Stimulated activated CD4-positive, alpha-beta T cell treated with anti-CD3 and anti-CD28 coated beads, Interleukin-15, amount 100 ng/mL, for 48 hours (primary cell): ENCODE data around the gene UBE4A.

Source experiments
- DNase-seq, 2 donors: peaks; one replicate each; pipeline ENCODE4 v3.0.0-alpha.2; 2020; ENCODE audit warnings: low read depth in 2 of 2

The UBE4A gene, protein sequence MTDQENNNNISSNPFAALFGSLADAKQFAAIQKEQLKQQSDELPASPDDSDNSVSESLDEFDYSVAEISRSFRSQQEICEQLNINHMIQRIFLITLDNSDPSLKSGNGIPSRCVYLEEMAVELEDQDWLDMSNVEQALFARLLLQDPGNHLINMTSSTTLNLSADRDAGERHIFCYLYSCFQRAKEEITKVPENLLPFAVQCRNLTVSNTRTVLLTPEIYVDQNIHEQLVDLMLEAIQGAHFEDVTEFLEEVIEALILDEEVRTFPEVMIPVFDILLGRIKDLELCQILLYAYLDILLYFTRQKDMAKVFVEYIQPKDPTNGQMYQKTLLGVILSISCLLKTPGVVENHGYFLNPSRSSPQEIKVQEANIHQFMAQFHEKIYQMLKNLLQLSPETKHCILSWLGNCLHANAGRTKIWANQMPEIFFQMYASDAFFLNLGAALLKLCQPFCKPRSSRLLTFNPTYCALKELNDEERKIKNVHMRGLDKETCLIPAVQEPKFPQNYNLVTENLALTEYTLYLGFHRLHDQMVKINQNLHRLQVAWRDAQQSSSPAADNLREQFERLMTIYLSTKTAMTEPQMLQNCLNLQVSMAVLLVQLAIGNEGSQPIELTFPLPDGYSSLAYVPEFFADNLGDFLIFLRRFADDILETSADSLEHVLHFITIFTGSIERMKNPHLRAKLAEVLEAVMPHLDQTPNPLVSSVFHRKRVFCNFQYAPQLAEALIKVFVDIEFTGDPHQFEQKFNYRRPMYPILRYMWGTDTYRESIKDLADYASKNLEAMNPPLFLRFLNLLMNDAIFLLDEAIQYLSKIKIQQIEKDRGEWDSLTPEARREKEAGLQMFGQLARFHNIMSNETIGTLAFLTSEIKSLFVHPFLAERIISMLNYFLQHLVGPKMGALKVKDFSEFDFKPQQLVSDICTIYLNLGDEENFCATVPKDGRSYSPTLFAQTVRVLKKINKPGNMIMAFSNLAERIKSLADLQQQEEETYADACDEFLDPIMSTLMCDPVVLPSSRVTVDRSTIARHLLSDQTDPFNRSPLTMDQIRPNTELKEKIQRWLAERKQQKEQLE

DNA sequence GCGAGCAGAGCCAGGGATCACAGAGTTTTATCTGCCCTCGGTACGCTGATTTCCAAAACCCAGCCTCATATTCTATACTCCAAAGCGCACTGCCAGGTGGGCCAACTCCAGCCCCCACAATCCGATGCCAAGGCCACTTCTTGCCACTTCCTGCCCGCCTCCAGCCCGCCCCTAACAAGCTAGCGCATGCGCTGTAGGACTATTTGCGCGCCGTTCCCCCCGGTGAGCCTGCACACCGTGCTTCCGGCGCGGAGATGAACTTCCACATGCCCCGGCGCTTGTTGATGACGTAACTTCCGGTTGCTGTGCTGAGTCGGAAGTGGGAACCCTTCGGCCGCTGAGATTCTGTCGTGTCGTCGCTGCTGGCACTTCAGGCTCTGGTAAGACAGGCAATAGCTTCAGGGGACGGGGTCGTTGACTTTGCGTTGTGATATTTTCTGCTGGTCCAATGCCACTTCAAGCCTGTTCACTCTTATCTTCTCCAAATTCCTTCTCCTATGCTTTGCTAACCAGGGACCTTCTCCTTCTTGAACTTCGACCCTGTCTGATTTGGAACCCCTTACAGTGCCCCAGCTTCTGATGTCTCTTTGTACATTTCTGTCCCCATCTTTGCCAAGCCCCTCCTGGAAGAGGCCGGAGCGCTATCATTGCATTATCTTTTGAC, at the start of gene UBE4A:
Gene UBE4A (plus strand): TSS at position 306 of the 664 bp plus-strand sequence. CDS start 5,481 bp downstream, outside the sequence.
- DNase-seq: peak; percentile 97 to 99

DNA sequence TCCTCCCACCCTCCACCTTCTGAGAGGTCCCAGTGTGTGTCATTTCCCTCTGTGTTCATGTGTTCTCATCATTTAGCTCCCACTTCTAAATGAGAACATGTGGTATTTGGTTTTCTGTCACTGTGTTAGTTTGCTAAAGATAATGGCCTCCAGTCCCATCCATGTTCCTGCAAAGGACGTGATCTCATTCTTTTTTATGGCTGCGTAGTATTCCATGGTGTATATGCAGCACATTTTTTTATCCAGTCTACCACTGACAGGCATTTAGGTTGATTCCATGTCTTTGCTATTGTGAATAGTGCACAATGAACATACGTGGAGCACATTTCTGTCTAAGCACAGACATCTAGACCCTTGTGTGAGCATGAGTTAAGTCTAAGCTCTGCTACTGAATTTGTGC, 49.1 kb upstream of the UBE4A start:
- DNase-seq: no peak

GRCh38 chr11:118310781-118311485, 48.5 kb upstream of the UBE4A start:
- no peak for DNase-seq

DNA sequence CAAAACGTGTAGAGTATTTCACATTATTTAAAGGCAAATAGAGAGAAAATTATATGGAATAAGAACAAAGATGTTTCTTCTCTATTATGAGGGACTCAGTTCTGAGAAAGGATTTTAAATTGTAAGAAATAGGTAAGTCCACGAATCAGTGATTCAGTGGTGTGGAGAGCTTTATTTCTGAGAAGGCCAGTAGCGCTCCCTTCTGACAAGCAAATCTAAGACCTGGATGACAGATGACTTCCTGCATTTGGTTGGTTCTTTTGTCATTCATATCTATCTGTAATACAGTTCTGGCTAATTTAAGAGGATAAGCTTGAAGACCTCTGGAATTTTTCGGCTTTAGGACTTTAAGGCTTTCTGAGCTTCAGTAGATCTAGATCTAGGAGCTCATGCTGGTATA, 47.9 kb upstream of the UBE4A start:
- no peak for DNase-seq

DNA sequence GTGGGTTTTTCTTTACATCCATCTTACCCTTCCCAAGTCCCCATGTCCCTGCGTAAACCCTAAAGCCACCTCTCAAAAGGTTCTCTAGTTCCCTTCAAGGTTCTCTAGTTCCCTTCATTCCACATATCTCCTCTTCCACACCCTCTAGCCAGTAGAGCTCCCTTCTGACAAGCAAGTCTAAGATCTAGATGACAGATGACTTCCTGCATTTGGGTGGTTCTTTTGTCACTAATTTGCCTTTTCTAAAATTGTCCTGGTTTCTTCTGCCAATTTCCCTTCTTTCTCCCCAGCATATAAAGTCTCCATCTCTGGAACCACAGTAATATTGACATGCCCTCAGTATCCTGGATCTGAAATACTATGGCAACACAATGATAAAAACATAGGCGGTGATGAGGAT, 47.1 kb upstream of the UBE4A start:
- no peak for DNase-seq

GRCh38 chr11:118313242-118313641, 46.2 kb upstream of the UBE4A start:
- DNase-seq: no peak

DNA sequence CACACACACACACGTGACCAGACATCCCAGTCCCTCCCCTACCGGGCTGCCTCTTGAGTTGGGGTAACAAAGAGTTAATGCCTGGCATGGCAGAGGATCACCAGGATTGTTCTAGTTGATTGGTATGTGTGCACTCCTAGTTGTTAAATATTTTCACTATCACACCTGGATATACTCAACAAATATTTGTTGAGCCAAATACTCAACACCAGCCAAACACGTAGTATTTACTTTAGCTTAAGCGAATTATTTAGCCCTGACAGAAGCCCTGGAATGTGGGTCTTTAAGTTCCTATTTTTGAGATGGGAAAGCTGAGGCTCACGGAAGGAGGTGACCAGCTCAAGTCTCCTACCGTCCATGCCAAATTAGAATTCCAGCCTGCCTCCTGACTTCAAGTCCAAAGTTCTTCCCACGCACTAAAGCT, 44.4 kb upstream of the UBE4A start:
- no peak for DNase-seq

DNA sequence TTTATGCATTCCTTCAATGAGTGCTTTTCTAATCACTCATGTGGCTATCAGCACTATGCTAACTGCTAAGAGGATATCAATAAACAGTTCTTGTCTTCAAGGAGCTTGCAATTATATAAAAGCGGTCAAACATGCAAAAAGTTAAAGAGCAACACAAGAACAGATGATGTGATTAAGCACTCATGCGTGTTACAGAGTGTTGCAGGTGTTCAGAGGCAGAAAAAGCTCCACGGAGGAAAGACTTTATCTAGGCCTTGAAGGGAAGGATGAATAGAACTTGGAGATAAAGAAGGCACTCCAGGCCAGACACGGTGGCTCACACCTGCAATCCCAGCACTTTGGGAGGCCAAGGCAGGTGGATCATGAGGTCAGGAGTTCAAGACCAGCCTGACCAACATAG, 41.3 kb upstream of the UBE4A start:
- no peak for DNase-seq

DNA sequence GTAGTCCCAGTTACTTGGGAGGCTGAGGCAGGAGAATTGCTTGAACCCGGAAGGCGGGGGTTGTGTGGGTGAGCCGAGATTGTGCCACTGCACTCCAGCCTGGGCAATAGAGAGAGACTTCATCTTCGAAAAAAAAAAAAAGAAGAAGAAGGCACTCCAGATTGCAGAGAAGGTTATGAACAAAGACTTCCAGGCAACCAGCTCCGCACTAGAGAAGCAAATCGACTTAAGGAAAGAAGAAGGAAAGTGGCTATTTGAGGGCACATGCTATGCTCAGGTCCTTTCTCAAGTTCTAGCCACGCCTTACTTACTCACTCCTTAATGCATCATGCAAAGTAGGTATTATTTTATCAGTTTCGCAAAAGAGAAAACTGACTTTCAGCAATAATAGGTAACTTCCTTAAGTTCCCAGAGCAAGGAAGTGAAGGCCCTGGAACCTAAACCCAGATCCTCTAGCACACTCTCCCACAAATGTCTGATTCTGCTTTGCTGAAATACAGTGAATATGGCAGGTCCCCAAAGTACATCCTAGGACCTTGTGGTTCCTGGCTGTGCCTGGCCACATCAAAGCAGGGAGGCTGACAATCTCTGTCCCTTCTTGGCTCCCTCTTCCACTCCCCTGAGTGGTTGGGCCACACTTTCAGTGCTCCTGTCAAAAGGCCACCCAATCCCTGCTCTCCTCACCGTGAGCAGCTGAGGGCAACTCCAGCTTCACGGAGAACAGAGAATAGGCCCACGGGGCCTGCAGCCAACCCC, 40.6 kb upstream of the UBE4A start:
- no peak for DNase-seq

DNA sequence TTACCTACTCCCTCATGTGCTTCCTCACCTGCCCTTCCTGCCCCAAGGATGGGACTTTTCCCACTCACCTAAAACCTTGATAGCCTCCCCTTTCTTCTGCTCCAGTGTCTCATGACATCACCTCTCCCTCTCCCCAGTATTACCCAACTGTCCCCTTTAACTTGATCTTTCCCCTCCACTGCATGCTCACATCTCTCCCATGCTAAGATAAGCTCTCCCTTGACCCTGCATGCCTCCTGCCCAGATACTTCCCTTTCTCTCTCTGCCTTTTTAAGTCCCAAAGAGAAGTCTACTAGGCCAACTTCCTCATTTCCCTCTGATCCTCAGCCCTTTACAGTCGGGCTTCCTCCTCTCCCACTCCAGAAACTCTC, 40.1 kb upstream of the UBE4A start:
- no peak for DNase-seq

GRCh38 chr11:118320515-118320914, 38.9 kb upstream of the UBE4A start:
- DNase-seq: no peak

GRCh38 chr11:118321386-118322082, 37.9 kb upstream of the UBE4A start:
- no peak for DNase-seq

DNA sequence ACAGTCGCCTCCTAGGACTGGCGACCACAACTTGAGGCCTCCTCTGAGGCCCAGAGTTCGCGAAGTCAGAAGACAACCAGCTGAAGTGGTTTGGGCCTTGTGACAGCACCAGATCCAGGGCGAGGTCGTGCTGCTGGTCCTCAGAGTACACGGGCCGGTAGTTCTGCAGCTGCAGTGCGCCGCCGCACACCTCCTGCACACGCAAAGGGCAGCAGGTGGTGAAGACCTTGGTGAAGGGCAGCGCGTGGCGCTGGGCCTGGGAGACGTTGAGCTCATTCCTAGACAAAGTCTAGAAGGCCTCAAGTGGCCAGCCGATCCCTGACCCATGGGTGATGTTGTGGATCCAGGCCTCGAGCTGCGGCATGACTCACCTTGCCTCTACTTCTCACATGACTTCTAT, 36.7 kb upstream of the UBE4A start:
- DNase-seq: no peak

GRCh38 chr11:118325283-118325682, 34.1 kb upstream of the UBE4A start:
- DNase-seq: no peak

DNA sequence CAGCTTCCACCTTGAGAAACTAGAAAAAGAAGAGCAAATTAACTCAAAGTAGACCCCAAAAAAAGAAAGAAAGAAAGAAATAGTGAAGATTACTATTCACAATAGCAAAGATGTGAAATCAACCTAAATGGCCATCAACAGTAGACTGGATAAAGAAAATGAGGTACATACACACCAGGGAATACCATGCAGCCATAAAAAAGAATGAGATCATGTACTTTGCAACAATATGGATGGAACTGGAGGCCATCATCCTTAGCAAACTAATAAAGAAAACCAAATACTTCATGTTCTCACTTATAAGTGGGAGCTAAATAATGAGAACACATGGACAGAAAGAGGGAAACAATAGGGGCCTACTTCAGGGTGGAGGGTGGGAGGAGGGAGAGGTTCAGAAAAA, 30.7 kb upstream of the UBE4A start:
- DNase-seq: no peak

- DNase-seq: no peak
These were observed 24.7 kb upstream of the UBE4A start for GRCh38 chr11:118334745-118335144.

DNA sequence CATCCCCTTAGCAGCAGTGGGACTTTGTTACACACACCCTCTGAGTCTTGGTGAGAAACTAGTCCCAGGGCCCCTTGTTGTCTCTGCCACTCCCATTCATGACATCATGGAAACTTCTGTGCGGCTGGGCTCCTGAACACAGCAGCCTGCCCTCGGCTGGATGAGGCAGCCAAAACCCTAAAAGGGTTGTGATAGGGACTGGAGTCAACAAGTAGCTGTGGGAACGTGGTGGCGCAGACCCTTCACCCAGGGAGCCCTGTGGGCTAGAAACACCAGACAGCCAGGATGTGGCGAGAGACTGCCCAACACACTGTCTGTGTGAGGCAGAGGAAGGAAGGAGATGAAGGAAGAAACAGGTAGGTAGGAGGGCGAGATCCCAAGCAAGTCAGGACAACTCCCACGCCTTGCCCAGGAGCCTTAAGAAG, 20.8 kb upstream of the UBE4A start:
- DNase-seq: peak; percentile 84 to 86

DNA sequence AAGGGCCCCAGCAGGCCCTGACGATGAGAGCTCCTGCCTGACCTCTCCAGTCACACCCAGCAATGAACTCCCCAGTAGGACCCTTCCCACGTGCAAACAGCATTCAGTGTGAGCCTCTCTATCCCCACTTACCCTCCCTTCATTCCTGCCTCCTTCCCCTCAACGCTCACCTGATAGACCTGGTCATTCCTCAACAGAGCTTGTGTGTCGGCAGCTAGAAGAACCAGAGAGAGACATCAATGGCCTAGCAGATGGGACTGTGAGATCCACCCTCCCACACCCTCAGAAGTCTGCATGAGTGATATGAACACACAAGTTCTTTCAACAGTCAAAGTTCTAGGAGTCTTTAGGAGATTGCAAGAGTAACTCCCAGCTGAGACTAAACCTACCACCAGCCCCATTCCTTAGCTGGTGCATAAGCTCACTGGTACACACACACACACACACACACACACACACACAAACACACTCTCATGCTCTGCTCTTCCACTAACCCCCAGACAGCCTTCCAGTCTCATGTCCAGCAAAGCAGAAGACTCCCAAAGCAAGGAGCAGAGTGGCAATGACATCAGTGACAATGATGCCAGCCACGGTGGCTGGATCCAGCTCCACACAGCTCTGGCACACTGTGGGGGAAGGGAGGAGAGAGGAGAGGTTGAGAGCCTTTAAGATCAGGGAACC, 20.0 kb upstream of the UBE4A start:
- DNase-seq: no peak

DNA sequence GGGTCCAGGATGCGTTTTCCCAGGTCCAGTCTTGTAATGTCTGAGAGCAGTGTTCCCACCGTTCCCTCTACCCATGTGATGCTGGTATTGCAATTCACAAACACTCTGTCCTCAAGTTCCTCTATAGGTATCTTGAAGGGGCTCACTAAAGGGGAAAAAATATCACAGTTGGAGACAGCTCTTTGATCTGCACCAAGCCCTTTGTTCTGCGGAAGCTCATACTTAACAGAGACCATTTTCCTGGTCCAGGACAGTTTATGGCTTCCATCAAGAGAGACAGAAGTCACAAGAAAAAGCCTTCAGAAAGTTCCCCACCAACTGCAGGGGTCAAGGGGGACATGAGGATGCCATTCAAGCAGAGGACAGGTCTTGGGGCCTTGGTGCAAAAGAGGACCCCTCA, 19.0 kb upstream of the UBE4A start:
- no peak for DNase-seq
